Sciatic nerve (tissue), 2 donors: ENCODE data around the gene SFXN2. TPM values are rescaled to one million over a fixed set of nuclear protein-coding genes. Genes with fewer than 3 reads are reported as not detected.
"Not testable (repeated sequence)": the region's sequence is repeated elsewhere in the genome, so short reads cannot be mapped to it uniquely, and the experiment has no call there.

Source experiments
- ATAC-seq: fragments of 200-7000 bp; cut with Tn5 transposase; one replicate; pipeline ENCODE4 v1.9.1; 2020; ENCODE audit warnings: mild to moderate bottlenecking, moderate library complexity
- DNase-seq: peaks from one replicate; pipeline ENCODE4 v3.0.0-alpha.2; 2020; ENCODE audit warnings: low spot score
- intact Hi-C: fragments of 100-400 bp; cut with DNase I; formaldehyde crosslinking; loops from one replicate; pipeline ENCODE4 v1.14.2; 2022
- total RNA-seq: library from RNA; stranded (reverse); fragmentation: NEBNext Ultra II Directional; extraction: Animal tissue kit (Norgen Biotek cat#: 25700); gene quantifications from one replicate; pipeline ENCODE4 v1.2.1, GENCODE V29; 2021
- donor health status: DM: no; HTN: no; CAD: no.
- donor health status: DM: no; HTN: no; CAD: no.

Gene SFXN2, protein sequence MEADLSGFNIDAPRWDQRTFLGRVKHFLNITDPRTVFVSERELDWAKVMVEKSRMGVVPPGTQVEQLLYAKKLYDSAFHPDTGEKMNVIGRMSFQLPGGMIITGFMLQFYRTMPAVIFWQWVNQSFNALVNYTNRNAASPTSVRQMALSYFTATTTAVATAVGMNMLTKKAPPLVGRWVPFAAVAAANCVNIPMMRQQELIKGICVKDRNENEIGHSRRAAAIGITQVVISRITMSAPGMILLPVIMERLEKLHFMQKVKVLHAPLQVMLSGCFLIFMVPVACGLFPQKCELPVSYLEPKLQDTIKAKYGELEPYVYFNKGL
- total RNA-seq = 7.6 TPM

- DNase-seq = peak; percentile 77
- ATAC-seq = no peak
- intact Hi-C loops = loop anchor here (10.0 kb wide), 1 partner anchor 70 kb away; the partner anchor contains the start of gene TRIM8
Observed at GRCh38 chr10:102714621-102715455, at the start of gene SFXN2. TSS of gene SFXN2 (plus strand) at chr10:102714636. CDS start at chr10:102726637, 12,001 bp downstream.

GRCh38 chr10:102665904-102666509, 48.4 kb upstream of the SFXN2 start:
- DNase-seq (no peak), ATAC-seq (no peak)
- intact Hi-C loops = no loop called here

DNA sequence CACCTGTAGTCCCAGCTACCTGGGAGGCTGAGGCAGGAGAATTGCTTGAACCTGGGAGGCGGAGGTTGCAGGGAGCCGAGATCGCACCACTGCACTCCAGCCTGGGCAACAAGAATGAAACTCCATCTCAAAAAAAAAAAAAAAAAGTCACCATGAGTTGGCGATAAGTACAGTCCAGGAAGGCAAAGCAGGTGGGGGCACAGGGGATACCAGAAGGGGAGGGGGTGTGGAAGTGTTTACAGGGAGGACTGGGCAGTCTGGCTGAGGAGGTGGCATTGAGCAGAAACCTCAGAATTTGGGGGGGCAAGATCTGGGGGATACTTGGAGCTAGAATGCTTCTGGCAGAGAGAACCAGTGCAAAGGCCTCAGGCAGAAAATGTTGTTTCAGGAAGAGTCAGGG, 47.0 kb upstream of the SFXN2 start:
- ATAC-seq, intact Hi-C loops, DNase-seq: not testable (repeated sequence)

GRCh38 chr10:102668326-102669107, 45.9 kb upstream of the SFXN2 start:
- intact Hi-C loops = no loop called here
- DNase-seq (no peak), ATAC-seq (no peak)

DNA sequence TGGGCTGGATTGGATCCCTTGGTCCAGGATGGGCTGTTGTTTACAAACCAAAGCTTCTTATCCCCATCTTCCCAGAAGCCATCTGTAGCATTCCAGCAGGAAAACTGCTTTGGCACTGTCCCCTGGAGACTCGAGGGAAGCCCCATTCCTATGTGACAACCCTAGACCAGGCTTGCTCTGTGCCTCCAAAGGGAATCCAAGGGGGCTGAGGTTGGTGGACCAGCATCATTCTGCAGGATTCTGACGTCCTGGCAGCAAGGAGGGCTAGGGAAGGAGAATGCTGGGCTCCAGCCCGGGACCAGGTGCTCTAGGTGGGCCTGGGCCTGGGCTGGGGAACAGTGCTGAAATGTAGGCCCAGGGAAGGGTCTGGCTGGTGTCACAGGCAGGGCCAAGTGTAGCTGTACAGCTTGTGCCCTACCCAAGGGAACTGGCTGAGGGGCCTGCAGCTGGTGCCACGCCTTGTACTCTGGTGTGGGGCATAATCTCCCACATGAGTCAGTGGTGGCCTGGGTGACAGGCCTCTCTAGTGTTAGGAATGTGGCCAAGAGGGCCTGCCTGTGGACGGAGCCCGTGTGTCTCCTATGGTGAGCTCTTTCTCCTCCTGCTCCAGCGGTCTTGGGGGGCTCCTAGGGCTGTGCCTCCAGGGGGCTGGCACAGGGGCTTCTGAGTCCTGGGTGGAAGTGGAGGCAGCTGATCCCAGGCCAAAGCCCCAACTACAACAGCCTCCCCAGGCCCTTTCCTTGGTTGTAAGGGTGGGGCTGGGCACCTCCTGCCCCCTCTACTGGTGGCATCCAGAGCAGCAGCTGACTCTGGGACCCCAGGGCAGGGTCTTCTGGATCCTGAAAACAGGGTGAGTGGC, 45.0 kb upstream of the SFXN2 start:
- intact Hi-C loops = no loop called here
- ATAC-seq (peak; percentile 25), DNase-seq (no peak)

GRCh38 chr10:102670065-102670670, 44.3 kb upstream of the SFXN2 start:
- ATAC-seq = no peak
- DNase-seq = no peak
- intact Hi-C loops = no loop called here

GRCh38 chr10:102670871-102671434, 43.5 kb upstream of the SFXN2 start:
- DNase-seq = no peak
- intact Hi-C loops = no loop called here
- ATAC-seq = no peak

DNA sequence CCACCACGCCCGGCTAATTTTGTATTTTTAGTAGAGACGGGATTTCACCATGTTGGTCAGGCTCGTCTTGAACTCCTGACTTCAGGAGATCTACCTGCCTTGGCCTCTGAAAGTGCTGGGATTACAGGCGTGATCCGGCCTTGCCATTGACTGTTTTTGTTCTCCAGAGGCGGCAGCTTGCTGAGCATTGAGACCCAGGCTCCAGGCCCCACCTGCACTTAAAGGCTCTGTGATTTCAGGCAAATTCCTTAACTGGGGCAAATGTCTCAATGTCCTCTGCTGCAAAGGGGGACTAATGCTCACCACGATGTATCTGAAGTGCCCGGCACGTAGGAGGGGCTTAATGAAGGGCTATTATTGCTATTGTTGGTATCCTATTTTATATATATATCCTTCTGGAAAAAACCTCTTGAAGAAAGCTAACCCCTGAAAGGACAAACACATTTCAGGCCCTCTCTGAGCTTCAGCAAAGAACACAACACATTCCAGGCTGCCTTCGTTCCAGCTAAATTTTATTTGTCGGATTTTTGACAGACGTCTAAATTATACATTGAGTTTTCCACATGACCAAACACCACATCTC, 41.1 kb upstream of the SFXN2 start:
- ATAC-seq (no peak), DNase-seq (no peak)
- intact Hi-C loops = no loop called here

DNA sequence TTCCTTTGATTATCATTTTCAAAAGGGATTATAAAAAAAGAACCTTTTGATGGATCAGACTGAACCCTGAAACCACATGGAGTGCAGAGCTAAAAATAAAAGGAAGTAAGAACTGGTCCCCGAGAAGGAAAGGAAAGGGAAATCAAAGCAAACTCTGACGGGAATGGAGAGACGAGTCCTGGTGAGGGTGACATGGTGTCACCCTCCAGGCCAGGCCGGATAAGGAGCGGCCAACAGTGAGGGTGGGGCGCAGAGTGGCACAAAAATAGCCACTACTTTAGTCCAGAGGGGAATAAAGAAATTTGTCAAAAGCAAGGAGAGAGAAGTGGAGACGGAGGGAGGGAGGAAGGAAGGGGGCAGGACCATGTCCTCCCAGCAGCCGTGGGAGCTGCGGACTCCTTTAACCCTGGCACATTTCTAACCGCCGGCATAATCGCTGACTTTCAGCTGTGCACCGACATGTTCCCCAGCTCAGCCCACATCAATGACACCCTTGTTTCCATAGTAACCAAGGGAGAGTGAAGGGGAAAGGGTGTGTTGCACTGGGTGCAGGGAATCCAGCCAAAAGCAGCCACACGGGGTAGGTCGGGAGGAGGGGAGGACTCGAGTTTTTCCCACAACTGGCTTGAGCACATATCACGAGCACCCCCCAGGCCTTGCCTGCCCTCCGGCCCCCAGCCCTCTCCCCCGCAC, 40.5 kb upstream of the SFXN2 start:
- intact Hi-C loops = no loop called here
- ATAC-seq = peak; percentile 76
- DNase-seq = peak; percentile 77

GRCh38 chr10:102674566-102674965, 39.9 kb upstream of the SFXN2 start:
- no peak for DNase-seq
- intact Hi-C loops = no loop called here
- peak; percentile 22 for ATAC-seq

DNA sequence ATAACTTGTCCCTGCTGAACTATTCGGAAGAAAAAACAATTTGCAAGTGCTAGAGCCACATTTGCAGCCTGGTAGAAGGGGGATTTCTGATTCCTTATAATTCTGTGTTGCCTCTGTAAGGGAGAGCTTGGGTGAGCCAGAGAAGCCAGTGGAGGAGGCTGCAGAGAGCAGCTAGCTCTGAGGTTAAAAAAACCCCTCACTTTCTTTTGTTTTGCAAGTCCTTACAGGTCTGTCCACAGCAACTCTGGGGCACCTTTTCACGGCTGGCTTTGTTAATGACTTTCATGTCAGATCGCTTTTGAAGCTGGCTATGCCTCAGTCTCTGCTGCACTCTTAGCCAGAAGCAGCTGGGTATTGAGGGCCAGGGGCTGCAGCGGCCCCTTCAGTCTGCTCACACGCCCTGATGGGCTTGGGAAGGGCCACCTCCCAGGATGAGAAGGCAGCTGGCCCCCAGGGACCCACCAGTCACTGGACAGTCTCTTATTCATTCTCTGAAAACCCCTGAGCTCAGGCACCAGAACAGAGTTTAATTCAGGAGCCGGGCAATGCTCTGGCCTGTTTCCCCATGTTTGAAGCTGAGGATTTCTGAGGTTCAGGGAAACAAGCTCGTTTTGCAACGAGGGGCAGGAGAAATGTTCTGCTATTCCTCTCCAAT, 39.3 kb upstream of the SFXN2 start:
- DNase-seq = peak; percentile 54
- ATAC-seq = no peak
- intact Hi-C loops = no loop called here

DNA sequence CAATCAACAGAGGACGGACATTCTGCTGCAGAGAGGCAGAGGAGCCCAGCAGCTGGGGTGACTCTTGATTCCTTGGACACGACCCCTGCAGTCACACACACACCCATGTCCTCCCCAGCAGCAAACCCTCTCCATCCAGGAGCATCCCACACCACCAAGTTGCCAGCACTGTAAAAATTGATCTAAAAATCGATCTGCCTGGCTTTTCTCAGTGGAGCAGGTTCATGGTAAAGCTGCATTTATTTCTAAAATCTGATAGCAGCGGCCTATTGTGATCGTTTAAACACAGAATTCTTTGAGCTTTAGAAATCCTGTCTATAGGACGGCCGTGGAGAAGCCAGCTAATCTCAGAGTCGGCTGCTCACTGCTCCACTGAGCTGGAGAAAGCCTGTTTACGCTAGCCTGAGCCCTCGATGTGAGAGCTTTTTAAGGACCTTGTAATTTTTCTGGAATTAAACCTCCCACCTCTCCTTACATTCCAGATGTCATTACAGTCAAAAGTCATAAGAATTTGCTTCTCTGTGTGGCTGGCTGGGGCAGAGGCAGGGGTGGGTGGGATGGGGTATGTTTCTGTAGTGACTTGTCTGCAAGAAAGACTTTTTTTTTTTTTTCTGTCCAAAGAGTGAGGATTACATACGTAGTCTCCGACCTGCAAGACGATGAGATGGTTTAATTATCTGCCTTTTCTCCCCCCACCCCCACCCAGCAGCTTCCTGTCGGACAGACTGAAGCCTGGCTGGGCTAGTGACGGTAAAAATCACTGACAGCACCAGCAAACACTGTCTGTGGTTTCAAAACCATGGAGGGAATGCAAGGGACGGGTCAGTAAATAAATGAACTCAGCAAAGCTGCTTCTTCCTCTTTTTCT, 38.5 kb upstream of the SFXN2 start:
- DNase-seq = peak; percentile 54
- intact Hi-C loops = no loop called here
- peak; percentile 62 for ATAC-seq

- DNase-seq (no peak), ATAC-seq (no peak)
- intact Hi-C loops = no loop called here
Observed at GRCh38 chr10:102676534-102677315, 37.7 kb upstream of the SFXN2 start.

- no peak for ATAC-seq
- intact Hi-C loops = no loop called here
- DNase-seq = no peak
Observed at GRCh38 chr10:102677331-102678067, 36.9 kb upstream of the SFXN2 start.
